H1 (cell line): ENCODE results near the gene PLIN4. TPM values are rescaled to one million over a fixed set of nuclear protein-coding genes. Genes with fewer than 3 reads are reported as not detected.

Experiments
- CTCF ChIA-PET: fragments of 300-600 bp; sonication (Branson Sonifier 250); formaldehyde crosslinking; loops from one replicate; lab custom pipeline; 2021; ENCODE audit not compliant: partially characterized antibody; lab: Charles Lee
- POLR2A ChIA-PET: fragments of 300-600 bp; sonication (Branson Sonifier 250); formaldehyde crosslinking; loops from one replicate; lab custom pipeline; 2021; ENCODE audit warnings: inconsistent platforms; ENCODE audit not compliant: partially characterized antibody; lab: Charles Lee
- DNase-seq, 2 experiments: peaks; one replicate each; pipeline versions ENCODE4 v3.0.0 to v3.0.0-alpha.2; 2010 to 2022; ENCODE audit warnings: low spot score in 2 of 2, low read depth in 1 of 2, mixed read lengths in 1 of 2
- FAIRE-seq: peaks from 2 replicates; lab custom pipeline; 2011; peaks lifted over from hg19 to GRCh38; lab: Jason Lieb, UNC
- H2AFZ ChIP-seq: 2 replicates; pipeline ENCODE4 v1.8.1; 2012; ENCODE audit warnings: low read length, inconsistent platforms
- H2AK5ac ChIP-seq: 2 replicates; pipeline ENCODE4 v1.6.1; 2013; ENCODE audit warnings: low read depth, low read length
- H2BK120ac ChIP-seq: replicated peaks from 2 replicates; pipeline ENCODE3; 2013; ENCODE audit warnings: low read depth, low read length, inconsistent platforms
- H2BK12ac ChIP-seq: 2 replicates; pipeline ENCODE4 v1.6.1; 2013; ENCODE audit warnings: low read depth, low read length
- H2BK15ac ChIP-seq: 2 replicates; pipeline ENCODE4 v1.6.1; 2013; ENCODE audit warnings: low read length
- H2BK20ac ChIP-seq: 2 replicates; pipeline ENCODE4 v1.6.1; 2013; ENCODE audit warnings: low read length
- H2BK5ac ChIP-seq: 2 replicates; pipeline ENCODE4 v1.6.1; 2013; ENCODE audit warnings: low read depth, low read length
- H3K14ac ChIP-seq: 2 replicates; pipeline ENCODE4 v1.6.1; 2013; ENCODE audit warnings: inconsistent platforms; ENCODE audit not compliant: insufficient read length
- H3K18ac ChIP-seq: 2 replicates; pipeline ENCODE4 v1.6.1; 2013; ENCODE audit warnings: low read length; ENCODE audit errors: extremely low read depth
- H3K23ac ChIP-seq: 2 replicates; pipeline ENCODE4 v1.6.1; 2013; ENCODE audit warnings: inconsistent platforms; ENCODE audit not compliant: insufficient read length
- H3K23me2 ChIP-seq: 2 replicates; pipeline ENCODE4 v1.6.1; 2013; ENCODE audit warnings: low read depth, low read length
- H3K27ac ChIP-seq: 2 replicates; pipeline ENCODE4 v1.6.1; 2011; ENCODE audit warnings: low read depth, low read length, inconsistent platforms
- H3K27me3 ChIP-seq, 4 experiments: replicated peaks in 1 of 4; 1 replicate in 1 of 4; 2 replicates in 3 of 4; pipeline versions ENCODE4 v1.6.1 to v1.8.1; 2011 to 2013; ENCODE audit warnings: low read length in 3 of 4, mild to moderate bottlenecking in 3 of 4, inconsistent platforms in 2 of 4, mixed read lengths in 2 of 4, moderate library complexity in 1 of 4; ENCODE audit not compliant: control insufficient read depth in 3 of 4, insufficient read depth in 3 of 4; ENCODE audit errors: extremely low read depth in 1 of 4
- H3K36me3 ChIP-seq, 4 experiments: 2 replicates each; pipeline versions ENCODE4 v1.6.1 to v1.8.1; 2011 to 2013; ENCODE audit warnings: mild to moderate bottlenecking in 4 of 4, low read length in 3 of 4, moderate library complexity in 2 of 4, control low read depth in 1 of 4, inconsistent platforms in 1 of 4; ENCODE audit not compliant: insufficient read depth in 4 of 4, control insufficient read depth in 2 of 4
- H3K4ac ChIP-seq: replicated peaks from 2 replicates; pipeline ENCODE3; 2013; ENCODE audit warnings: low read length, low read depth, mixed read lengths, inconsistent platforms; ENCODE audit not compliant: insufficient read length
- H3K4me1 ChIP-seq, 4 experiments: replicated peaks in 1 of 4; 1 replicate in 1 of 4; 2 replicates in 3 of 4; pipeline versions ENCODE4 v1.6.1 to v1.8.1; 2011 to 2013; ENCODE audit warnings: low read length in 3 of 4, inconsistent platforms in 2 of 4, mixed read lengths in 1 of 4; ENCODE audit not compliant: insufficient read depth in 4 of 4, control insufficient read depth in 3 of 4
- H3K4me2 ChIP-seq, 2 experiments: 2 replicates each; pipeline versions ENCODE4 v1.6.1 to v1.8.1; 2011 to 2013; ENCODE audit warnings: low read depth in 2 of 2, low read length in 2 of 2, control low read depth in 1 of 2, inconsistent platforms in 1 of 2, mild to moderate bottlenecking in 1 of 2; ENCODE audit not compliant: insufficient read depth in 1 of 2
- H3K4me3 ChIP-seq, 4 experiments: fragments of 200-600, 300-600 bp in 1 of 4; sonication (generic), shearing (Covaris generic), sonication (Bioruptor Twin) in 1 of 4; 2 replicates each; pipeline versions ENCODE4 v1.5.1 to v1.8.1; 2011 to 2016; ENCODE audit warnings: low read length in 4 of 4, low read depth in 3 of 4, control low read depth in 2 of 4, inconsistent platforms in 2 of 4, mild to moderate bottlenecking in 2 of 4, mixed read lengths in 1 of 4, moderate library complexity in 1 of 4; ENCODE audit not compliant: insufficient read depth in 2 of 4; ENCODE audit errors: extremely low read depth in 1 of 4
- H3K56ac ChIP-seq: replicated peaks from 2 replicates; pipeline ENCODE3; 2013; ENCODE audit warnings: low read depth, mild to moderate bottlenecking, mixed read lengths, low read length, inconsistent platforms; ENCODE audit not compliant: insufficient read length
- H3K79me1 ChIP-seq: 2 replicates; pipeline ENCODE4 v1.6.1; 2013; ENCODE audit warnings: low read depth, low read length, control low read depth
- H3K79me2 ChIP-seq, 2 experiments: 2 replicates each; pipeline versions ENCODE4 v1.6.1 to v1.8.1; 2012 to 2013; ENCODE audit warnings: low read length in 2 of 2, mild to moderate bottlenecking in 2 of 2, inconsistent platforms in 1 of 2; ENCODE audit not compliant: insufficient read depth in 2 of 2, control insufficient read depth in 1 of 2
- H3K9ac ChIP-seq, 4 experiments: replicated peaks in 1 of 4; 1 replicate in 1 of 4; 2 replicates in 3 of 4; pipeline versions ENCODE4 v1.6.1 to v1.8.1; 2011 to 2013; ENCODE audit warnings: low read depth in 3 of 4, low read length in 3 of 4, control low read depth in 2 of 4, mild to moderate bottlenecking in 2 of 4, moderate library complexity in 2 of 4, inconsistent platforms in 1 of 4; ENCODE audit errors: extremely low read depth in 1 of 4
- H3K9me3 ChIP-seq, 2 experiments: 2 replicates each; pipeline versions ENCODE4 v1.6.1 to v1.8.1; 2012 to 2013; ENCODE audit warnings: mild to moderate bottlenecking in 2 of 2, moderate library complexity in 2 of 2, control low read depth in 1 of 2, inconsistent platforms in 1 of 2, low read depth in 1 of 2, low read length in 1 of 2, mixed read lengths in 1 of 2; ENCODE audit not compliant: insufficient read depth in 2 of 2
- H4K20me1 ChIP-seq, 2 experiments: replicated peaks in 1 of 2; 2 replicates each; pipeline versions ENCODE3 to v1.8.1; 2011 to 2013; ENCODE audit warnings: inconsistent platforms in 2 of 2, low read length in 2 of 2, mild to moderate bottlenecking in 1 of 2; ENCODE audit not compliant: insufficient read depth in 2 of 2, control insufficient read depth in 1 of 2
- H4K5ac ChIP-seq: 2 replicates; pipeline ENCODE4 v1.6.1; 2013; ENCODE audit warnings: low read length, low read depth, mixed read lengths, inconsistent platforms; ENCODE audit not compliant: insufficient read length
- H4K8ac ChIP-seq: 2 replicates; pipeline ENCODE4 v1.8.0; 2013; ENCODE audit warnings: mild to moderate bottlenecking, moderate library complexity, low read length, inconsistent platforms; ENCODE audit not compliant: insufficient read depth; ENCODE audit errors: extremely low read depth
- H4K91ac ChIP-seq: replicated peaks from 2 replicates; pipeline ENCODE3; 2013; ENCODE audit warnings: low read length, mixed read lengths, inconsistent platforms; ENCODE audit not compliant: insufficient read length
- ASH2L ChIP-seq: fragments of 200-600, 300-600 bp; sonication (generic); IDR thresholded peaks from one replicate; pipeline ENCODE4 v1.7.1; 2017; ENCODE audit warnings: low read length
- BACH1 ChIP-seq: IDR thresholded peaks from 2 replicates; pipeline ENCODE4 v1.6.1; 2012; ENCODE audit warnings: low read length, improper control_type of control experiment
- BCL11A ChIP-seq, 2 experiments: IDR thresholded peaks; one replicate each; pipeline ENCODE4 v1.6.1; 2011; ENCODE audit warnings: low read depth in 2 of 2, low read length in 2 of 2, mild to moderate bottlenecking in 2 of 2
- CBX8 ChIP-seq: fragments of 300-800, 300-1000 bp; sonication (generic); IDR thresholded peaks from 2 replicates; pipeline ENCODE4 v1.7.1; 2016; ENCODE audit warnings: low read depth, low read length, borderline replicate concordance
- CEBPB ChIP-seq: IDR thresholded peaks from 2 replicates; pipeline ENCODE4 v1.6.1; 2012; ENCODE audit warnings: low read depth, low read length
- CTBP2 ChIP-seq: IDR thresholded peaks from 2 replicates; pipeline ENCODE4 v1.7.0; 2011; ENCODE audit warnings: borderline replicate concordance, mild to moderate bottlenecking, moderate library complexity, mixed read lengths, low read length; ENCODE audit not compliant: insufficient read depth, insufficient read length
- KDM4A ChIP-seq: IDR thresholded peaks from one replicate; pipeline ENCODE4 v1.7.1; 2012; ENCODE audit warnings: low read depth, mild to moderate bottlenecking, moderate library complexity, low read length, inconsistent platforms; ENCODE audit not compliant: severe bottlenecking
- KDM5A ChIP-seq: fragments of 200-600 bp; IDR thresholded peaks from 2 replicates; pipeline ENCODE4 v1.7.1; 2012; ENCODE audit warnings: mild to moderate bottlenecking, low read length, inconsistent platforms, mixed read lengths
- POU5F1 ChIP-seq: IDR thresholded peaks from 2 replicates; pipeline ENCODE4 v1.6.1; 2011; ENCODE audit warnings: low read depth, mild to moderate bottlenecking, low read length, moderate library complexity
- RBBP5 ChIP-seq: IDR thresholded peaks from 2 replicates; pipeline ENCODE4 v1.7.1; 2012; ENCODE audit warnings: low read depth, mild to moderate bottlenecking, inconsistent platforms, low read length, moderate library complexity, borderline replicate concordance
- RFX5 ChIP-seq: IDR thresholded peaks from 2 replicates; pipeline ENCODE4 v1.6.1; 2011; ENCODE audit warnings: low read depth, low read length, improper control_type of control experiment, borderline replicate concordance
- RXRA ChIP-seq: IDR thresholded peaks from 2 replicates; pipeline ENCODE4 v1.6.1; 2011; ENCODE audit warnings: low read depth, mild to moderate bottlenecking, low read length, moderate library complexity; ENCODE audit not compliant: insufficient read depth
- SAP30 ChIP-seq: fragments of 300-600 bp; sonication (generic); IDR thresholded peaks from 2 replicates; pipeline ENCODE4 v1.7.1; 2012; ENCODE audit warnings: low read length, moderate library complexity, mild to moderate bottlenecking, inconsistent platforms; ENCODE audit not compliant: insufficient read depth, insufficient replicate concordance
- SRF ChIP-seq: IDR thresholded peaks from 2 replicates; pipeline ENCODE4 v1.6.1; 2011; ENCODE audit warnings: mild to moderate bottlenecking, low read depth, low read length, moderate library complexity
- TCF12 ChIP-seq: IDR thresholded peaks from 2 replicates; pipeline ENCODE4 v1.6.1; 2011; ENCODE audit warnings: low read depth, mild to moderate bottlenecking, low read length
- WGBS, 2 experiments: shearing (Covaris generic) in 1 of 2; methylation state at CpG; one replicate each; pipeline versions ENCODE4 v1.1.6 to v1.1.7; 2013 to 2015; ENCODE audit warnings: low lambda C conversion rate in 2 of 2, mixed read lengths in 2 of 2, inconsistent platforms in 1 of 2, low coverage in 1 of 2, missing lambda C conversion rate in 1 of 2; ENCODE audit not compliant: insufficient replicate concordance in 2 of 2, insufficient coverage in 1 of 2, insufficient read length in 1 of 2; ENCODE audit errors: extremely low coverage in 1 of 2, missing lambda C conversion rate in 1 of 2; 5-methylcytosine and 5-hydroxymethylcytosine counted together
- polyA plus RNA-seq, 7 experiments: library from polyadenylated mRNA; depleted of rRNA in 3 of 7; stranded (reverse) in 5 of 7; unstranded in 2 of 7; fragments of >200 nt in 5 of 7; fragments of 200-250 nt in 2 of 7; gene quantifications; 1 replicate in 5 of 7; 2 replicates in 1 of 7; 4 replicates in 1 of 7; pipeline versions ENCODE4 v1.2.1 to v1.2.3, GENCODE V29; 2011 to 2013; ENCODE audit warnings: missing spikeins in 2 of 7, mixed read lengths in 2 of 7
- total RNA-seq: library from RNA; stranded (reverse); fragmentation: NEBNext Ultra II Directional; extraction: Animal tissue kit (Norgen Biotek cat#: 25700); gene quantifications from 2 replicates; pipeline ENCODE4 v1.2.1, GENCODE V29; 2021

Gene PLIN4
- total and polyA plus RNA-seq, 2 of the 8 experiments (the other 6 are each of a cell fraction or from before 2014, with no cell fraction given), result 0.35 to 0.45 TPM

DNA sequence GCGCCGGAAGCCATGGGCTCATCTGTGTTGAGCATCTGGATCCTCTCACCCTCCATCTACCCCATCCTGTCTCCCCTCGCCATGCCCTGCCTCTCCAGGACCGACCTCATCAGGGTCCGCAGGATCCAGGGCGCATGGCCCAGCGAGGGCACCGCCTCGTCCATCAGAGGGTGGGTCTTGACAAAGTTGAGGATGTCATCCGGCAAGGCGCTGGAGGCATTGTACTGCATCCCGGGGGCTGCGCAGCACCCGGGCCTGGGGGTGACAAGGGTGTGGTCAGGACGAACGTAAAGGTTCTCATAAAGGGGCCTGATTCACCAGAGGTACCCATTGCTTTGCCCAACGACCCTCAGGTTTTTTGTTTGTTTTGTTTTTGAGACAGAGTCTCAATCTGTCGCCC lies 31.7 kb upstream of the PLIN4 start:
- Histone ChIP-seq H3K18ac (no peak overlapping the region), H3K79me1 (no peaks in the 10 kb centered on the region), H2AK5ac (no peak overlapping the region), H2BK15ac (no peak overlapping the region), H3K4me3 (no peak overlapping the region), H4K20me1 (peaks cover 3 to 16% of the 10 kb centered on the region in 2 experiments), H3K56ac (no peak overlapping the region), H3K9me3 (no peaks in the 10 kb centered on the region), H4K8ac (no peak overlapping the region), H3K27me3 (no peaks in the 10 kb centered on the region), H3K79me2 (no peaks in the 10 kb centered on the region), H2BK12ac (no peak overlapping the region), H3K14ac (no peak overlapping the region), H3K23ac (no peak overlapping the region), H3K4me1 (no peaks in the 10 kb centered on the region; a peak in 1 of 7 replicates), H3K4ac (no peak overlapping the region), H3K27ac (no peak overlapping the region), H3K9ac (no peak overlapping the region), H2BK5ac (no peak overlapping the region), H4K5ac (no peak overlapping the region), H2BK20ac (no peak overlapping the region), H3K23me2 (peaks cover 10% of the 10 kb centered on the region; the same call in 1 of the 2 replicates), H3K4me2 (no peak overlapping the region), H3K36me3 (peaks cover 9 to 40% (median 30%) of the 10 kb centered on the region in 4 experiments; a peak in 7 of 8 replicates), H4K91ac (no peak overlapping the region), H2AFZ (no peak overlapping the region), H2BK120ac (no peak overlapping the region)
- POLR2A ChIA-PET, result interaction anchor here (0.8 kb wide), 1 partner anchor 160 kb away, joined by 3 read pairs; no protein-coding TSS in a partner anchor
- DNase-seq (no peak), FAIRE-seq (no peak)
- 94% methylated on average over 18 of the region's 18 CpGs; no CpG with 5 or more reads in 1 of the 2 experiments for WGBS, 2 experiments
- CTCF ChIA-PET, result interaction anchor here (0.6 to 3.6 kb wide), 2 partner anchors 9 to 25 kb away, joined by 3 to 22 read pairs; no protein-coding TSS in a partner anchor
- no peak for TF ChIP-seq RBBP5
- no peak for TF ChIP-seq TCF12
- TF ChIP-seq RFX5, result no peak
- TF ChIP-seq CBX8, result no peak
- no peak for TF ChIP-seq POU5F1
- no peak for TF ChIP-seq SRF
- TF ChIP-seq BCL11A (IDR thresholded peaks at IDR 0.05; ENCODE audit: low read depth in 2 of 2, low read length in 2 of 2), result no peak
- TF ChIP-seq BACH1, result no peak
- TF ChIP-seq RXRA, result no peak
- TF ChIP-seq CEBPB, result no peak
- TF ChIP-seq KDM4A, result no peak
- no peak for TF ChIP-seq ASH2L
- TF ChIP-seq SAP30, result no peak
- TF ChIP-seq CTBP2, result no peak
- no peak for TF ChIP-seq KDM5A
